Kidney capillary endothelial cell (primary cell): Measurements from ENCODE around the gene EFCAB6.

Experiments
- DNase-seq: peaks from one replicate; pipeline ENCODE4 v3.0.0-alpha.2; 2018; ENCODE audit warnings: low spot score

EFCAB6 gene

DNA sequence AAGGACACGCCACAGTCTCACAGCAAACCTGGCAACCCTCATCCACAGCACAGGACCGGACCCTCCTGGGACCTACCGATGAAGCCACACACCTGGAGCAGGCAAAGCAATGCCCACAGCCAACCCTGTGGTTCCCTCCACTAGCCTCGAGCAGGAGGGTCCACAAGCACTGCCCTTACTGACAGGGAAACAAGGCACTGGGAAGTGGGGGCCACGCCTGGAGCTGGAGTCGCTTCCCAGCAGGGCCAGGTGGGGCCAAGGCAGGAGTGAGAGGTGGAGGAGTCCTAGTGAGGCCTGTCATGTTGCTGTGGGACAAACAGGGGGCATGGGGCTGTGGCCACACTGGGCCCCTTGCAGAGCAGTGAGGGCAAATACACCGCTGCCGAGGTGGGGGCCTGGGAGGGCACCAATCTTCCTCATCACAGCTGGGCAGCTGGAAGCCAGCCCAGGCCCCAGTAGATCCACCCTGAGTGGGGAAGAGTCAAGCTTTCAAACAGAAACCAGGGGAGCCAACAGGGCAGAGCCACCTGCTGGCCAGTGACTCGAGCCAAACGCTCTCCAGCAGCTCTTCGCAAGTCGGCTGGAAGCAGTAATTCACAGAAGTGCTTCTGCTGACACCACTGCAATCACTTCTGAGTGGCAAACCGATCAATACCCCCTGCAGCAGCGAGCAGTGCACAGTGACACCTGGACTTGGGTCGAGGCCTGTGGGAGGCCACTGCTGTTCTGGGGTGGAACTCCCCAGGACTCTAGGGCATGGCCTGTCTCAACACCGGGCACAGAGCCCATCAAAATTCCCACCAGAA, 36.5 kb upstream of the EFCAB6 start:
- DNase-seq, result no peak

GRCh38 chr22:43847376-43848289, 35.5 kb upstream of the EFCAB6 start:
- no peak for DNase-seq

GRCh38 chr22:43846966-43847365, 34.9 kb upstream of the EFCAB6 start:
- DNase-seq, result no peak

DNA sequence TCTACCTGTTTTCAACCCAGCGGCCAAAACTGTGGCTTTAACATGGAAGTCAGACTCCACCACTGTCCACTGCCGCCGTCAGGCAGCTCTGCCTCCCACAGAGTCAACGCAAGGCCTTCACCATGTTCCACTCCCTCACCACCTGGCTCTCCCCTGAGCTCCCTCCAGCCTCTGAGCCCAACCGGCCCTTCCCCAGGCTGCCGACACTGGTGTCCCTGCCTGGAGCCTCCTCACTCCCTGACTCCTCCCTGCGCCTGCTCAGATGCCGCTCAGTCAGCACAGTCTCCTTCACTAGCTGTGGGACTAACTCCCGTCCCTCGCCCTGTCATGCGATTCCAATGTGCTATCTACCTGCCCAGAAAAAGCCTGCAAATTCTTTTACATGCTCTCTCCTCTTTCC, 33.9 kb upstream of the EFCAB6 start:
- DNase-seq, result no peak

DNA sequence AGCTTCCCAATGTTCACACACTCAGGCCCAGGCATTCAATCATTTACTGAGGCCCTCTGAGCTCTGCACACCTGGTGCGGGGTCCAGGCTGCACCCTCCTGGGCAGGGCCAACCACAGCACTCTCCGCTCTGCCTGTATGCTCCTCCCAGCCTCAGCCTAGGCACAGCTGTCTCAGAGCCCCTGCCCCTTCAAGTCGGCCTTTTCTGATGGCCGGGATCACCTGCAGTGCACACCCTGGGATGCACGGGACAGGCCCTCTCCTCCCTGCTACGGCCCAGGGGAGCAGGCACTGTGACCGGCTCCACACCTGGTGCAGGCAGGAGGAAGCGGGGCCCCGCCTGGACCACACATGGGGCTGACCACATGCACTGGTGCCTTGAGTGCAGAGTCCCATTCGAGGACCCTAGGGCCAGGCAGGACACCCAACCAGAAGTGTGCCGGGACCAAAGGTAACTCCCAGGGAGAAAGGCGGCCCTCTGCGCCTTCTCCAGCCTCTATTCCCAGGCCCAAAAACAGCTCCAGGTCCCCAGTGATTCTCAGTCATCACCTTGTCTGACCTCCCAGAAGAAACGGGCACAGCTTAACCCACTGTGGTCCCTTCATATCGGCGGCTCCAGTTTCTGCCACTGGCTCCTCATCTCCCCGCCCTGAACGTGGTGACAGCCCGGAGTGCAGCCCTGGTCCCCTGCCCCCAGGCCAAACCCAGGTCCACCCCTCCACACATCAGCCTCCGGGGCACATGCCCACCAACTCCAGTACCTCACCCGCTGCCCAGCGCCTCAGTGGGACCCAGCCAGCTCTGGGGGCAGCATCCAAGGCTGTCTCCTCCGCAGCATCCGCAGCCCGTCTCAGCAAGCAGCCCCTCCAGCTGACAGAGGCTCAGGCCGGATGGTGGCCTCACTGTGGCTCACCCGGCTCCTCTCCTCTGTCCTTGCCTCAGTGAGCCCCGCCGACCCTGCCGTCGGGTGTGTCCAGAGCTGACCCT, 32.7 kb upstream of the EFCAB6 start:
- DNase-seq, result no peak

DNA sequence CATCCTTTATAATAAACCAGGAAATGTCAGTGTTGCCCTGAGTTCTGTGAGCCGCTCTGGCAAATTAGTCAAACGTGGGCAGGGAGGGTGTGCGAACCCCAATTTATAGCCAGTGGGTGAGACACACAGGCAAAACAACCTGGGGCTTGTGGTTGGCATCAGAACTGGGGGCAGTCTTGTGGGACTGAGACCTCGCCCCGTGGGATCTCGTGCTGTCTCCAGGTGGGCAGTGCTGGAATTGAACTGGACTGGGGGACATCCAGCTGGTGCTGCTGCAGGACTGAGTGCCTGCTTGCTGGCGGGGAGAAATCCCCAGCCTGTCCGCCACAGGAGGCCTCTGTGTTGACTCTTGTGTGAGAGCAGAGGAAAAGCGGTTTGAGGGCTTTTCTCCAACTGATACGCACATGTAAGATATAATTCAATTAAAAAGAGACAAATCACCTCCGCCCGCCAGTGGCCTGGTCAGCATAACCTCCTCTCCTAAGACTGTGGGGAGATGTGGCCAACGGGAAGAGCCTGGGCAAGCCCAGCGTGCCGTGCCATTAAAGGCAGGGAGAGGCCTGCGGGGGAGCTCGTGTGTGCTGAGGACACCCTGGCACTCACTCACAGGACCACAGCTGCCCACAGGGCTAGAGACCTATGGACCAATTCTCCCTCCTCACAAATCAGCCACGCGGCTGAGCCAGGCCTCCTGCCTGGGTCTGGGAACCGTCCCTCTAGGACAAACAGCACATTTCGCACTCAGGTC, 31.9 kb upstream of the EFCAB6 start:
- no peak for DNase-seq

DNA sequence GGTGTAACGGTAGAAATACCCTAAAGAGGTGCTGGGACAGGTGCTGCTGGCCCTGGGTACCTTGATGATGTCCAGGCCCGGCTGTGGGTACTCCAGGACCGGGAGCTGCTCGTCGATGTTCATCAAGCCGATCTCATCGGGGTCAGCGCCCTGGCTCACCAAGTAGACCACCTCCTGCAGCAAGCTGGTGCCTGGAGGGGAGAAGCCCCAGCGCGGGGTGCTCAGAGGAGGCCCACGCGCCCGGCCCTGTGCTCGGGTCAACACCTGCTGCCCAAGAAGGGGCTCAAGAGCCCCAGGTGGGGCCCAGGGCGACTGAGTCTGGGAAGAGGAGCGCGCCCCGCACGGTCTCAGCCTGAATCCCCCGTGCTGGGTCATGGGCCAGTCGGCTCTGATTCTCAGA, 29.6 kb upstream of the EFCAB6 start:
- no peak for DNase-seq

DNA sequence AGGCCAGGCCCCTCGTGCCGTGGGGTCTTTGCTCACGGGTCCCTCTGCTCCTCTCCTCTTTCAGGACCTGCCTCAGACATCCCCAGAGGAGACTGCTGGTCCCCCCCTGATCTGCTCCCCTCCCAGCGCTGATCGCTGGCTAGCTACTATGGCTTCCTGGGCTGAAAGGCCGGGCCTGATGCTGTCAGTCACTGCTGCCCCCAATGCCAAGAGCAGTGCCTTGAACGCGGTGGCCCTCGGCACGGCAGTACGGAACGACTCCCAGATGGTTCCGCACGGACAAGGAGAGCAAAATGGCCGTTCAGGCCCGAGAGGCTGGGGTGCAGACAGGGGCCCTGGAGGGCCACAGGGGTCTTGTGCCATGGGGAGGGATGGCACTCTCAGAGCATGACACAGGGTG, 28.7 kb upstream of the EFCAB6 start:
- no peak for DNase-seq

GRCh38 chr22:43840431-43840830, 28.3 kb upstream of the EFCAB6 start:
- DNase-seq, result no peak

DNA sequence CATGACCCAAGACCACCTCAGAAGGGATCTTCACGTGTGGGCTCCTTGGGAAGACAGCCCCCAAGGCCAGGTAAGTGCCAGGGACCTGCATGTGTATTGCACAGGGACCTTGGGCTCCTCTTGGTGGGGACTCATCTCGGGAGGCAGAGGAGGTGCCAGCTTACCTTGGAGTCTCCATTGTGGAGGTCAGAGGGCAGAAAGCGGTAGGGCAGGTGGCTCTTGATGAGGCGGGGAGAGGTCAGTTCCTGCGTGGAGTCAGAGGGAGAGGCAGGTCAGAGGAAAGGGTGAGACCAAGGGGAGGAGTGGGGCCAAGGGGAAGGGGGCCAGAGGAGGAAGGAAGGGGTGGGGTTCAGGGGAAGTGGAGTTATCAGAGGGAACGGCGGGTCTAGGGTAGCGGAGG, 27.7 kb upstream of the EFCAB6 start:
- no peak for DNase-seq

- no peak for DNase-seq
Observed at GRCh38 chr22:43838571-43839307, 26.6 kb upstream of the EFCAB6 start.

DNA sequence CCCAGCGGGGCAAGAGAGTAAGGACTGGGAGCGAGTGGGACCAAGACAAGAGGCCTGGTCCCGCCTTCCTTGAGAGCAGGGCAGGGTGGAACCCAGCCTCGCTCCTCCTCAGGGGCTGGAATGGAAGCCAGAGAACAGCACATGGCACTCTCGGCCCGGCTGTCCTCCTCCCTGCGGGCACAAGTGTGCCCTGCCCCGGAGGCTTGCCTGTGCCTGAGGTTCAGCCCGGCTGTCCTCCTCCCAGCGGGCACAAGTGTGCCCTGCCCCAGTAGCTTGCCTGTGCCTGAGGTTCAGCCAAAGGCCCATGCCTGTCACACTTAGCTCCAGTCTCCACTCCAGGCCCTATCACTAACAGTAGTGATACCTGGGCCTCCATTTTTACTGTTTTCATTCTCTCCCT, 26.1 kb upstream of the EFCAB6 start:
- DNase-seq, result no peak

DNA sequence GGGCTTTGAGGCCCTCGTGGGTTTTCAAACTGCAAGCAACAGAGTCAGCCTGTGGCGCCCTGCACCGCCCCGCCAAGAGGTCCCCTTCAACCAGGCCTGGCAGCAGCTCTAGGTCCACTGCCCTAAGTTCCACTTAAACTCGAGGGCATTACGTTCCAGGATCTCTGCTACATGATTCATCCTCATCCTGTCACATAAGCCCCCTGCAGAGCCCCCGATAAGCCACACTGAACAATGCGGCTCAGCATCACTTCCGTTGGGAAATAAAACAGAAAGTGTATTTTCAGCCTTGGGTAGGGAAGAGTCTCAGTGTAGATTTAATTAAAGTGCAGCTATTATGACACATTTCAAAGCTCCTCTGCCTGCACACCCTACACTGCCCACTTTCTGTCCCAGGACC, 25.6 kb upstream of the EFCAB6 start:
- DNase-seq, result no peak

GRCh38 chr22:43835736-43836135, 23.6 kb upstream of the EFCAB6 start:
- no peak for DNase-seq

GRCh38 chr22:43835166-43835565, 23.1 kb upstream of the EFCAB6 start:
- no peak for DNase-seq

DNA sequence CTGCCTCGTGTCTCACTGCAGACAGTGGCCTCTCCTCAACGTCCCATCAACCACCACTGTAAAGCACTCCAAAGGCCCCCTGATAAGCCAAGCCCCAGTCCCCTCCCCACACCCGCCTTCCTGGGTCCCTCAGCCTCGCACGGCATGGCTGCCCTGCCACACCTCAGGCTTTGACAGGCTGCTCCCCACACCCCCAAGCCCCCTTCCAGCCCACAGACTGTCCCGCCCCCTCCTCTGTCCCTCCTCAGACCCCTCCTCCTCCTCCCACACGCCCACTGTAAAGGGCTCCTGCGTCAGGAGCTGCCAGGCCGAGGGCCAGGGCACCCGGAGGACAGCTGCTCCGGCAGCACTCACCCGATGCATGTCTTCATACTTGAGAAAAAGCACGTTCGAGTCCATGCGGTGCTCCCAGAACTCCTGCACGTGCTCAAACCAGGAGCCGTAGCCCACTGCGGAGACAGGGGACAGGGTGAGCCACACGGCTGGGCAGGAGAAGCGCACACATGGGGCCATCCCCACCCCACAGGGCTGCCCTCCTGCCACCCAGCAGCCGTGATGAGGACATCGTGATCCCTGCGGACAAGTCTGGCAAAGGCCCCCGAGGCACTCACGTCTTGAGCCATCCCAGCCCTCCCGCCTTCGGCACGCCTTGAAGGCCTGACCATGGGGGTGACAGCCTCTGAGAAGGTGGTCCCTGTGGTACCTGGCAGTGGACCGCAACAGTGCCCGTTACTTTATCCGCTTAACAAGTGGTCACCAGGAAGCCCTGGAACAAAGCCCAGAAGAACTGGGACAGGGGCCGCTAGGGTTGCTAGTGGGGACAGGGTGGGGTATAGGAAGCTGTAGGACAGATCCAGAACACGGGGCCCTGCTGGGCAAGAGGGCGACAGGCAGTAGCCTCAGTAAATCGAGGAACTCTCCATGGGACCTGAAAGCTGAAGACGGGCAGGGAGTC, 21.5 kb upstream of the EFCAB6 start:
- DNase-seq, result no peak

DNA sequence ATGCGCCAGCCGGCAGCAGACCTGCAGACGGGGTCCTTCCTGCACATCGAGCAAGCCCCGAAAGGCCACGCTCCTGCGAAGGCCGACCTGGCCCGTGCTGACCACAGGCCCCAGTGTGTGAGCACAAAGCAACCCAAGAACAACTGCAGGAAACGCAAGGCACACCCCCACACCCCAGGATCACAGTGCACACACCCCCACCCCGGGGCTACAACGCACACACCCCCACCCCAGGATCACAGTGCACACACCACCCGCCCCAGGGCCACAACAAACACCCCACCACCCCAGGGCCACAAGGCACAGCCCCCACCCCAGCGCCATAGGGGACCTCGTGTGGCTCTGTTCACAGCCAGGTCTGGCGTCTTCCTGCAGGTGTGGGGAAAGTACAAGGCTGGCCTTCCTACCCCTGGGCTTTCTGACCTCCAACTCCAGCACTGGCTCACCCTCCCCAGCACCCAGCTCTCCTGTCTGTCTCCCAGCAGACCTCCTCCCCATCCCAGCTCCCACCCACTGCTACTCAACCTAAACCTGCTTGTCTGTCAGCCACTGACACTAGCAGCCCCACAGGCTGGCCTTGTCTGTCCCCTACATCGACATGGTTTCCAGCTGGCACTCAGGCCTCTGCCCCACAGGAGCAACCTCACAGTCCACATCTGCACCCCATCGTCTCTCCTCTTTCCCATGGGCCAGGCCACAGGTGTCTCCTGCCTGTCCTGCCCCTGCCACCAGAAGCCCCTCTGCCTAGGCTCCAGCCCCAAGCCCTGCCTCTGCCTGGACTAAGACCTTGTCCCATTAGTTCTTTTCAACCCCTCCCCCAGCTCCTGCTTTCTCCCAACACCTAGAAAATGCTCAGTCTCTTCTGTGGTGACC, 20.5 kb upstream of the EFCAB6 start:
- DNase-seq, result no peak
